ENCODE measurements around the gene TMEM234. TPM values are rescaled to one million over a fixed set of nuclear protein-coding genes. Genes with fewer than 3 reads are reported as not detected.

TMEM234 gene
- total and polyA plus RNA-seq, 2 of the 8 experiments (the other 6 are each of a cell fraction or from before 2014, with no cell fraction given): 8.7 to 8.9 TPM

- DNase-seq (ENCODE audit: low read depth in 1 of 2, low spot score in 2 of 2) (no peak), FAIRE-seq (no peak)
- Histone ChIP-seq H3K27me3 (replicated peaks in 1 of 4; ENCODE audit: control insufficient read depth in 3 of 4, extremely low read depth in 1 of 4, insufficient read depth in 3 of 4, low read length in 3 of 4) (no peaks in the 10 kb centered on the region), H2BK15ac (ENCODE audit: low read length) (no peak overlapping the region), H3K4me3 (ENCODE audit: extremely low read depth in 1 of 4, insufficient read depth in 2 of 4, low read depth in 3 of 4, low read length in 4 of 4) (no peak overlapping the region), H3K4me2 (ENCODE audit: insufficient read depth in 1 of 2, low read depth in 2 of 2, low read length in 2 of 2) (peak overlapping the region in 1 of 2 experiments; percentile 7; a peak in 1 of 4 replicates), H2AK5ac (ENCODE audit: low read depth, low read length) (no peak overlapping the region), H3K79me2 (ENCODE audit: control insufficient read depth in 1 of 2, insufficient read depth in 2 of 2, low read length in 2 of 2) (peaks cover 7 to 45% of the 10 kb centered on the region in 2 experiments), H2BK120ac (replicated peaks; ENCODE audit: low read depth, low read length) (no peak overlapping the region), H2BK12ac (ENCODE audit: low read depth, low read length) (no peak overlapping the region), H4K8ac (ENCODE audit: extremely low read depth, insufficient read depth, low read length) (no peak overlapping the region), H3K79me1 (ENCODE audit: low read depth, low read length) (peaks cover 3% of the 10 kb centered on the region; the same call in 1 of the 2 replicates), H3K23ac (ENCODE audit: insufficient read length) (no peak overlapping the region), H3K56ac (replicated peaks; ENCODE audit: insufficient read length, low read depth, low read length) (no peak overlapping the region), H2BK20ac (ENCODE audit: low read length) (no peak overlapping the region), H2BK5ac (ENCODE audit: low read depth, low read length) (no peak overlapping the region), H3K36me3 (ENCODE audit: control insufficient read depth in 2 of 4, insufficient read depth in 4 of 4, low read length in 3 of 4) (peaks cover 13 to 42% (median 33%) of the 10 kb centered on the region in 4 experiments), H3K27ac (ENCODE audit: low read depth, low read length) (no peak overlapping the region), H3K18ac (ENCODE audit: extremely low read depth, low read length) (no peak overlapping the region), H3K9ac (replicated peaks in 1 of 4; ENCODE audit: extremely low read depth in 1 of 4, low read depth in 3 of 4, low read length in 3 of 4) (peak overlapping the region in 1 of 4 experiments; percentile 23; a peak in 1 of 7 replicates), H4K91ac (replicated peaks; ENCODE audit: insufficient read length, low read length) (no peak overlapping the region), H4K5ac (ENCODE audit: insufficient read length, low read depth, low read length) (no peak overlapping the region), H2AFZ (ENCODE audit: low read length) (no peak overlapping the region), H3K4me1 (replicated peaks in 1 of 4; ENCODE audit: control insufficient read depth in 3 of 4, insufficient read depth in 4 of 4, low read length in 3 of 4) (peaks cover 8 to 15% (median 10%) of the 10 kb centered on the region in 4 experiments; a peak in 6 of 7 replicates), H3K4ac (replicated peaks; ENCODE audit: insufficient read length, low read depth, low read length) (no peak overlapping the region), H3K23me2 (ENCODE audit: low read depth, low read length) (peaks cover 2% of the 10 kb centered on the region; the same call in 1 of the 2 replicates), H4K20me1 (replicated peaks in 1 of 2; ENCODE audit: control insufficient read depth in 1 of 2, insufficient read depth in 2 of 2, low read length in 2 of 2) (peaks cover 0 to 8% of the 10 kb centered on the region in 2 experiments), H3K9me3 (ENCODE audit: insufficient read depth in 2 of 2, low read depth in 1 of 2, low read length in 1 of 2) (no peaks in the 10 kb centered on the region), H3K14ac (ENCODE audit: insufficient read length) (no peak overlapping the region)
- CTCF ChIA-PET (ENCODE audit: partially characterized antibody): interaction anchor here (1.2 kb wide), 1 partner anchor 9 kb away, joined by 3 read pairs; no protein-coding TSS in a partner anchor
- 92% methylated on average over 6 of the region's 6 CpGs; no CpG with 5 or more reads in 1 of the 2 experiments for WGBS, 2 experiments (ENCODE audit: extremely low coverage in 1 of 2, insufficient coverage in 1 of 2, insufficient read length in 1 of 2, insufficient replicate concordance in 2 of 2, low coverage in 1 of 2, low lambda C conversion rate in 2 of 2, missing lambda C conversion rate in 1 of 2)
- POLR2A ChIA-PET (ENCODE audit: partially characterized antibody): interaction anchor here (1.1 to 18.1 kb wide), 3 partner anchors 14 to 151 kb away, joined by 3 to 332 read pairs (median 10); partner anchors contain the start of genes CCDC28B and IQCC
- TF ChIP-seq EGR1 (IDR thresholded peaks at IDR 0.05; ENCODE audit: borderline replicate concordance, low read depth, low read length): no peak
- TF ChIP-seq EZH2 (IDR thresholded peaks at IDR 0.05; ENCODE audit: low read depth, low read length, severe bottlenecking): no peak
- no peak for TF ChIP-seq SUZ12 (IDR thresholded peaks at IDR 0.05; ENCODE audit: low read length)
- no peak for TF ChIP-seq CTBP2 (IDR thresholded peaks at IDR 0.05; ENCODE audit: borderline replicate concordance, insufficient read depth, insufficient read length, low read length)
- TF ChIP-seq NANOG (IDR thresholded peaks at IDR 0.05; ENCODE audit: insufficient read depth, low read depth, low read length, poor library complexity, severe bottlenecking): no peak
- no peak for TF ChIP-seq HDAC2 (IDR thresholded peaks at IDR 0.05; ENCODE audit: borderline replicate concordance in 1 of 2, low read depth in 2 of 2, low read length in 2 of 2)
- no peak for TF ChIP-seq RBBP5 (IDR thresholded peaks at IDR 0.05; ENCODE audit: borderline replicate concordance, low read depth, low read length)
- no peak for TF ChIP-seq KDM1A (IDR thresholded peaks at IDR 0.05; ENCODE audit: borderline replicate concordance, low read length)
- no peak for TF ChIP-seq ATF3 (IDR thresholded peaks at IDR 0.05; ENCODE audit: insufficient read depth, low read depth, low read length)
- no peak for TF ChIP-seq BACH1 (IDR thresholded peaks at IDR 0.05; ENCODE audit: low read length)
- TF ChIP-seq HDAC6 (IDR thresholded peaks at IDR 0.05; ENCODE audit: low read depth, low read length): no peak
- no peak for TF ChIP-seq ASH2L (IDR thresholded peaks at IDR 0.05; ENCODE audit: low read length)
Measured at GRCh38 chr1:32182060-32182459, 40.1 kb downstream of the TMEM234 start.

Data from H1 (cell line).